ENCODE results near the gene TMCO4. TPM values are rescaled to one million over a fixed set of nuclear protein-coding genes. Genes with fewer than 3 reads are reported as not detected.

The TMCO4 gene
- total RNA-seq, 1 donor from 2014 or later: 18.6 TPM

DNA sequence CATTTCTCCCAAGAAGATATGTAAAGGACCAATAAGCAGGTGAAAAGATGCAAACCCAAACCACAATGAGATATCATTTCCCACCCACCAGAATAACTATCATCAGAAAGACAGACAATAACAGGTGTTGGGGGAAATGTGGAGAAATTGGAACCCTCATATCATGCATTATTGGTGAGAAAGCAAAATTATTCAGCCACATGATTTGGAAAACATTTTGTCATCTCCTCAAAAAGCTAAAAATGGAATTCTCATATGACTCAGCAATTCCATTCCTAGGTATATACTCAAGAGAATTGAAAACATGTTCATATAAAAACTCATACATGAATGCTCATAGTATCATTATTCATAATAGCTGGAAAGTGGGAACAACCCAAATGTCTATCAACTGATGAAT, 40.5 kb upstream of the TMCO4 start:
- TF ChIP-seq, protein P1, sequence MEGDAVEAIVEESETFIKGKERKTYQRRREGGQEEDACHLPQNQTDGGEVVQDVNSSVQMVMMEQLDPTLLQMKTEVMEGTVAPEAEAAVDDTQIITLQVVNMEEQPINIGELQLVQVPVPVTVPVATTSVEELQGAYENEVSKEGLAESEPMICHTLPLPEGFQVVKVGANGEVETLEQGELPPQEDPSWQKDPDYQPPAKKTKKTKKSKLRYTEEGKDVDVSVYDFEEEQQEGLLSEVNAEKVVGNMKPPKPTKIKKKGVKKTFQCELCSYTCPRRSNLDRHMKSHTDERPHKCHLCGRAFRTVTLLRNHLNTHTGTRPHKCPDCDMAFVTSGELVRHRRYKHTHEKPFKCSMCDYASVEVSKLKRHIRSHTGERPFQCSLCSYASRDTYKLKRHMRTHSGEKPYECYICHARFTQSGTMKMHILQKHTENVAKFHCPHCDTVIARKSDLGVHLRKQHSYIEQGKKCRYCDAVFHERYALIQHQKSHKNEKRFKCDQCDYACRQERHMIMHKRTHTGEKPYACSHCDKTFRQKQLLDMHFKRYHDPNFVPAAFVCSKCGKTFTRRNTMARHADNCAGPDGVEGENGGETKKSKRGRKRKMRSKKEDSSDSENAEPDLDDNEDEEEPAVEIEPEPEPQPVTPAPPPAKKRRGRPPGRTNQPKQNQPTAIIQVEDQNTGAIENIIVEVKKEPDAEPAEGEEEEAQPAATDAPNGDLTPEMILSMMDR (IDR thresholded peaks at IDR 0.05; ENCODE audit: unreplicated experiment): no peak
- no peak for DNase-seq (ENCODE audit: low spot score, unreplicated experiment)
- Mint-ChIP-seq H3K27me3 (peaks cover 15% of the 10 kb centered on the region), H3K4me3 (ENCODE audit: low read depth) (no peak overlapping the region), H3K27ac (no peak overlapping the region), H3K4me1 (ENCODE audit: low read depth) (peaks cover 3% of the 10 kb centered on the region), H3K36me3 (ENCODE audit: insufficient read depth) (no peaks in the 10 kb centered on the region), H3K9me3 (ENCODE audit: low read depth) (no peaks in the 10 kb centered on the region)

DNA sequence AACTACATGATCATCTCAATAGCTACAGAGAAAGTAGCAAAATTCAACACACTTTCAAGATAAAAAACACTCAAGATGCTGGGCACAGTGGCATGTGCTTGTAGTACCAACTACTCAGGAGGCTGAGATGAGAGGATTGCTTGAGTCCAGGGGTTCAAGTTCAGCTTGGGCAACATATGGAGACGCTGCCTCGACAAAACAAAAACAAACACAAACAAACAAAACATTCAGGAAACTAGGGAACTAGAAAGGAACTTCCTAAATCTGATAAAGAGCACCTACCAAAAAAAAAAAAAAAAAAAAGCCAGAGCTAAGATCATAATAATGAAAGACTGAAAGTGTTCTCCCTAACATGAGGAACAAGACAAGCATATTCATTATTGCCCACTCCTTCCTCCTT, 38.1 kb upstream of the TMCO4 start:
- TF ChIP-seq, protein P1 (IDR thresholded peaks at IDR 0.05; ENCODE audit: unreplicated experiment): no peak
- Mint-ChIP-seq H3K27me3 (peaks cover 15% of the 10 kb centered on the region), H3K4me3 (ENCODE audit: low read depth) (no peak overlapping the region), H3K27ac (no peak overlapping the region), H3K4me1 (ENCODE audit: low read depth) (no peaks in the 10 kb centered on the region), H3K36me3 (ENCODE audit: insufficient read depth) (no peaks in the 10 kb centered on the region), H3K9me3 (ENCODE audit: low read depth) (no peaks in the 10 kb centered on the region)
- DNase-seq (ENCODE audit: low spot score, unreplicated experiment): no peak

DNA sequence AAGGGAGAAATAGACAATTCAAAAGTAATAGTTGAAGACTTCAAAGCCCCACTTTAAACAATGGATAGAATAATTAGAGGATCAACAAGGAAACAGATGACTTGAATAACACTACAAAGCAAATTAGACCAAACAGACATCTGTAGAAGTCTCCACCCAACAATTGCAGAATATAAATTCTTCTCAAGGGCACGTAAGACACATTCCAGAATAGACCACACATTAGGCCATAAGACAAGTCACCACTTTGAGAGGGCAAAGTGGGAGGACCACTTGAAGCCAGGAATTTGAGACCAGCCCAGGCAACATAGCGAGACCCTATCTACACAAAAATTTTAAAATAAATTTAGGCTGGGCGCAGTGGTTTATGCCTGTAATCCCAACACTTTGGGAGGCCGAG, 35.9 kb upstream of the TMCO4 start:
- H3K27ac Mint-ChIP-seq: no peak overlapping the region
- DNase-seq (ENCODE audit: low spot score, unreplicated experiment): no peak
- peaks cover 15% of the 10 kb centered on the region for H3K9me3 Mint-ChIP-seq (ENCODE audit: low read depth)
- no peaks in the 10 kb centered on the region for H3K36me3 Mint-ChIP-seq (ENCODE audit: insufficient read depth)
- peaks cover 25% of the 10 kb centered on the region for H3K27me3 Mint-ChIP-seq
- TF ChIP-seq, protein P1 (IDR thresholded peaks at IDR 0.05; ENCODE audit: unreplicated experiment): no peak
- no peak overlapping the region for H3K4me3 Mint-ChIP-seq (ENCODE audit: low read depth)
- no peaks in the 10 kb centered on the region for H3K4me1 Mint-ChIP-seq (ENCODE audit: low read depth)

DNA sequence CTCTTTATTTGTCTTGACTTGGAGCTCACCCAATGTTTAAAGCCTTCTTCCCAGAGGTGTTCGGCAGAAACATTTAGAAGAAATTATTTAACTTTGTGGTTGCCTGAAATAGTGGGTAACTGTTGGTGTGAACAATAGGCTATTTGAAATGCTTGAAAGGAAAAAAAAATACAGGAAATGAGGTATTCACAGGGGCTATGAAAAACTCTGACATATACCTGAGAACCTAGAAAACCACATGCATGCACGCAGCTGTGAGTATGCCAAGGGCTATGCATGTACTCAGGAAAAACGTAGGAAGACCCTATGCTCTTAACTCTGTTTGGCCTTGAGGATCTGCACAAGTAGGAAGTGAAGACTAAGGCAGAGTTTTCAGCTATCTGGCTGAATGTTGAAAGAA, 31.7 kb upstream of the TMCO4 start:
- no peaks in the 10 kb centered on the region for H3K36me3 Mint-ChIP-seq (ENCODE audit: insufficient read depth)
- H3K9me3 Mint-ChIP-seq (ENCODE audit: low read depth): peaks cover 15% of the 10 kb centered on the region
- H3K4me3 Mint-ChIP-seq (ENCODE audit: low read depth): no peak overlapping the region
- no peak for DNase-seq (ENCODE audit: low spot score, unreplicated experiment)
- H3K27ac Mint-ChIP-seq: no peak overlapping the region
- no peaks in the 10 kb centered on the region for H3K4me1 Mint-ChIP-seq (ENCODE audit: low read depth)
- TF ChIP-seq, protein P1 (IDR thresholded peaks at IDR 0.05; ENCODE audit: unreplicated experiment): no peak
- peaks cover 13% of the 10 kb centered on the region for H3K27me3 Mint-ChIP-seq

DNA sequence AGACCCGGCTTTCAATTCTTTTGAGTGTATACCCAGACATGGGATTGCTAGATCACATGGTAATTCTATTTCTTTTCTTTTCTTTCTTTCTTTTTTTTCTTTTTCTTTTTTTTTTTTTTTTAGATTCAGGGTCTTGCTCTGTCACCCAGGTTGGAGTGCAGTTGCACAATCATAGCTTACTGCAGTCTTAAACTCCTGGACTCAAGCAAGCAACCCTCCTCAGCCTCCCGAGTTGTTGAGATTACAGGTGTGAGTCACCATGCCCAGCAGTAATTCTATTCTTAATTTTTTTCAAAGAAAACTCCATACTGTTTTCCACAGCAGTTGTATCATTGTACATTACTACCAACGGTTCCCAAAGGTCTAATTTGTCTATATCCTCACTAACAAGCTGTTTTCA, 28.8 kb upstream of the TMCO4 start:
- H3K27ac Mint-ChIP-seq: no peak overlapping the region
- no peak for DNase-seq (ENCODE audit: low spot score, unreplicated experiment)
- H3K4me1 Mint-ChIP-seq (ENCODE audit: low read depth): no peaks in the 10 kb centered on the region
- H3K36me3 Mint-ChIP-seq (ENCODE audit: insufficient read depth): no peaks in the 10 kb centered on the region
- H3K4me3 Mint-ChIP-seq (ENCODE audit: low read depth): no peak overlapping the region
- peaks cover 19% of the 10 kb centered on the region for H3K27me3 Mint-ChIP-seq
- TF ChIP-seq, protein P1 (IDR thresholded peaks at IDR 0.05; ENCODE audit: unreplicated experiment): no peak
- peaks cover 15% of the 10 kb centered on the region for H3K9me3 Mint-ChIP-seq (ENCODE audit: low read depth)
